ENCODE data around the gene NPR3. TPM values are rescaled to one million over a fixed set of nuclear protein-coding genes. Genes with fewer than 3 reads are reported as not detected.

Gene NPR3
- total RNA-seq, 1 experiment from 2014 or later, result not detected

DNA sequence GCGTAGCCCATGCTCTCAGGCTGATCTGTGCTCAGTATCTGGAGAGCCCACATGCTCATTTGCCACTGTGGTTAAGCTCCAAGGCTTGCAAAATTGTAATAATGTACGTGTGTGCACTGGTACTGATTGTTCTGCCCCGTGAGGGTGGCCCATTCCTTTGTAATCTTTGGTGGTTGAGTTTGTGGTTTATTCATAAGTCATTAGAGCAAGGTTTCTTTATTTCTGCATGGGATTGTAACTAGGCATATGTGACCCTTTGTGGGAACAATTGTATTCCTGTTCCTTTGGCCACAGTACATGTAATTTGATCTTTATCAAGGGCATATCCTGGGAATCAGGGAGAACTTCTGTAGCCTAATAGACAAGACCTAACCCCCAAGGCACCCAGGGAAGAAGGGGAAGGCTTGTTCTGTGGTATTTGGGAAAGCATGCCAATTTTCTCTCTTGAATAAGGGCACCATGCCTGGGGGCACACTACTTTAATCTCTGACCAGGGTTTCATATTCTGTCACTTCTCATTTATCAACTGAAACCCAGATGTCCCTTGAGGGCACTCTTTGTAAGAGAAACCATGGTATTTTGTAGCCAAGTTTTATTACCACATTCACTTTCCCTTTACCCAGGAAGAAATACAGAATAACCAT, 74.6 kb downstream of the NPR3 start:
- Mint-ChIP-seq H3K9me3 (no peaks in the 10 kb centered on the region), H3K4me1 (peaks cover 12 to 16% of the 10 kb centered on the region in 2 experiments), H3K27ac (no peak overlapping the region), H3K27me3 (ENCODE audit: low read depth) (no peaks in the 10 kb centered on the region; the same call in none of the 2 replicates), H3K4me3 (no peak overlapping the region), H3K36me3 (ENCODE audit: insufficient read depth in 1 of 3, low read depth in 3 of 3) (no peaks in the 10 kb centered on the region)
- Histone ChIP-seq H3K4me1 (ENCODE audit: insufficient read depth, low read length) (no peaks in the 10 kb centered on the region), H3K9ac (ENCODE audit: extremely low read depth, insufficient read length, low read length) (no peak overlapping the region), H3K4ac (ENCODE audit: low read depth, low read length) (no peak overlapping the region), H3K23ac (ENCODE audit: insufficient read length, low read depth, low read length) (no peak overlapping the region), H3K27ac (ENCODE audit: insufficient read length, low read depth, low read length) (no peak overlapping the region), H3T11ph (ENCODE audit: low read length) (no peak overlapping the region), H3K56ac (ENCODE audit: insufficient read length, low read depth, low read length) (no peak overlapping the region), H3K9me3 (ENCODE audit: control insufficient read depth, low read depth, low read length) (no peaks in the 10 kb centered on the region), H3K23me2 (ENCODE audit: insufficient read length, low read depth, low read length, poor library complexity, severe bottlenecking) (no peaks in the 10 kb centered on the region), H4K91ac (ENCODE audit: insufficient read length, low read depth, low read length) (no peak overlapping the region), H2BK15ac (ENCODE audit: low read depth, low read length) (no peak overlapping the region), H3K79me2 (ENCODE audit: insufficient read depth, low read length) (no peaks in the 10 kb centered on the region), H2BK12ac (ENCODE audit: insufficient read length, low read depth, low read length) (no peak overlapping the region), H2BK120ac (ENCODE audit: low read depth, low read length, poor library complexity, severe bottlenecking) (no peak overlapping the region), H2AFZ (ENCODE audit: low read length) (no peak overlapping the region), H3K79me1 (ENCODE audit: insufficient read depth, low read depth, low read length, poor library complexity, severe bottlenecking) (no peaks in the 10 kb centered on the region), H3K14ac (ENCODE audit: insufficient read depth, low read length) (no peak overlapping the region), H2BK20ac (ENCODE audit: low read depth, low read length, poor library complexity, severe bottlenecking) (no peak overlapping the region), H4K5ac (ENCODE audit: insufficient read length, low read depth, low read length) (no peak overlapping the region), H4K8ac (replicated peaks; ENCODE audit: insufficient read length, low read depth, low read length) (no peak overlapping the region), H3K18ac (ENCODE audit: insufficient read length, low read depth, low read length) (no peak overlapping the region), H2AK5ac (ENCODE audit: insufficient read length, low read length) (no peak overlapping the region), H4K20me1 (ENCODE audit: control insufficient read depth, insufficient read depth, insufficient read length) (no peaks in the 10 kb centered on the region), H3K4me2 (ENCODE audit: insufficient read depth, insufficient read length, low read length) (no peak overlapping the region), H3K27me3 (ENCODE audit: insufficient read depth, low read length) (no peaks in the 10 kb centered on the region), H2BK5ac (ENCODE audit: insufficient read length, low read length) (no peak overlapping the region)
- no peak for DNase-seq
- WGBS (ENCODE audit: extremely low coverage, insufficient read length, low lambda C conversion rate), result no CpG with 5 or more reads among the region's 3 CpGs
- TF ChIP-seq, protein P1, sequence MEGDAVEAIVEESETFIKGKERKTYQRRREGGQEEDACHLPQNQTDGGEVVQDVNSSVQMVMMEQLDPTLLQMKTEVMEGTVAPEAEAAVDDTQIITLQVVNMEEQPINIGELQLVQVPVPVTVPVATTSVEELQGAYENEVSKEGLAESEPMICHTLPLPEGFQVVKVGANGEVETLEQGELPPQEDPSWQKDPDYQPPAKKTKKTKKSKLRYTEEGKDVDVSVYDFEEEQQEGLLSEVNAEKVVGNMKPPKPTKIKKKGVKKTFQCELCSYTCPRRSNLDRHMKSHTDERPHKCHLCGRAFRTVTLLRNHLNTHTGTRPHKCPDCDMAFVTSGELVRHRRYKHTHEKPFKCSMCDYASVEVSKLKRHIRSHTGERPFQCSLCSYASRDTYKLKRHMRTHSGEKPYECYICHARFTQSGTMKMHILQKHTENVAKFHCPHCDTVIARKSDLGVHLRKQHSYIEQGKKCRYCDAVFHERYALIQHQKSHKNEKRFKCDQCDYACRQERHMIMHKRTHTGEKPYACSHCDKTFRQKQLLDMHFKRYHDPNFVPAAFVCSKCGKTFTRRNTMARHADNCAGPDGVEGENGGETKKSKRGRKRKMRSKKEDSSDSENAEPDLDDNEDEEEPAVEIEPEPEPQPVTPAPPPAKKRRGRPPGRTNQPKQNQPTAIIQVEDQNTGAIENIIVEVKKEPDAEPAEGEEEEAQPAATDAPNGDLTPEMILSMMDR (conservative IDR thresholded peaks at IDR 0.05), result no peak

Data from H9 (cell line).